Measurements from ENCODE around the gene MYH10. TPM values are rescaled to one million over a fixed set of nuclear protein-coding genes. Genes with fewer than 3 reads are reported as not detected.

Gene MYH10
- total RNA-seq, 1 experiment from 2014 or later: 251 TPM

GRCh38 chr17:8459831-8460230 is 170.7 kb downstream of the MYH10 start:
- H2BK15ac ChIP-seq (ENCODE audit: low read depth, low read length): no peak overlapping the region
- H3K79me1 ChIP-seq (ENCODE audit: insufficient read depth, low read depth, low read length, poor library complexity, severe bottlenecking): no peaks in the 10 kb centered on the region
- H3K56ac ChIP-seq (ENCODE audit: insufficient read length, low read depth, low read length): no peak overlapping the region
- no peak overlapping the region for H4K8ac ChIP-seq (replicated peaks; ENCODE audit: insufficient read length, low read depth, low read length)
- DNase-seq: no peak
- H4K5ac ChIP-seq (ENCODE audit: insufficient read length, low read depth, low read length): no peak overlapping the region
- no peak overlapping the region for H3K18ac ChIP-seq (ENCODE audit: insufficient read length, low read depth, low read length)
- no peak overlapping the region for H3K14ac ChIP-seq (ENCODE audit: insufficient read depth, low read length)
- no peak overlapping the region for H3K27ac Mint-ChIP-seq
- no peak overlapping the region for H3K27ac ChIP-seq (ENCODE audit: insufficient read length, low read depth, low read length)
- H3T11ph ChIP-seq (ENCODE audit: low read length): no peak overlapping the region
- peaks cover 5 to 63% (median 38%) of the 10 kb centered on the region in 3 experiments; a peak in 5 of 7 replicates for H3K36me3 Mint-ChIP-seq (ENCODE audit: insufficient read depth in 1 of 3, low read depth in 3 of 3)
- no peak overlapping the region for H3K23ac ChIP-seq (ENCODE audit: insufficient read length, low read depth, low read length)
- no peak overlapping the region for H2BK5ac ChIP-seq (ENCODE audit: insufficient read length, low read length)
- no peak overlapping the region for H2AK5ac ChIP-seq (ENCODE audit: insufficient read length, low read length)
- H3K27me3 ChIP-seq (ENCODE audit: insufficient read depth, low read length): no peaks in the 10 kb centered on the region
- H3K4me1 ChIP-seq (ENCODE audit: insufficient read depth, low read length): no peaks in the 10 kb centered on the region
- H2BK120ac ChIP-seq (ENCODE audit: low read depth, low read length, poor library complexity, severe bottlenecking): no peak overlapping the region
- no peak overlapping the region for H3K9ac ChIP-seq (ENCODE audit: extremely low read depth, insufficient read length, low read length)
- H3K4me2 ChIP-seq (ENCODE audit: insufficient read depth, insufficient read length, low read length): no peak overlapping the region
- H3K27me3 Mint-ChIP-seq (ENCODE audit: low read depth): no peaks in the 10 kb centered on the region
- H3K9me3 ChIP-seq (ENCODE audit: control insufficient read depth, low read depth, low read length): no peaks in the 10 kb centered on the region
- no peak overlapping the region for H2BK12ac ChIP-seq (ENCODE audit: insufficient read length, low read depth, low read length)
- H4K91ac ChIP-seq (ENCODE audit: insufficient read length, low read depth, low read length): no peak overlapping the region
- no peaks in the 10 kb centered on the region for H3K4me1 Mint-ChIP-seq
- H3K79me2 ChIP-seq (ENCODE audit: insufficient read depth, low read length): no peaks in the 10 kb centered on the region
- no peak overlapping the region for H2AFZ ChIP-seq (ENCODE audit: low read length)
- no peaks in the 10 kb centered on the region for H3K23me2 ChIP-seq (ENCODE audit: insufficient read length, low read depth, low read length, poor library complexity, severe bottlenecking)
- H3K9me3 Mint-ChIP-seq: no peaks in the 10 kb centered on the region
- TF ChIP-seq CTCF (conservative IDR thresholded peaks at IDR 0.05): no peak
- H4K20me1 ChIP-seq (ENCODE audit: control insufficient read depth, insufficient read depth, insufficient read length): no peaks in the 10 kb centered on the region
- no peak overlapping the region for H3K4ac ChIP-seq (ENCODE audit: low read depth, low read length)
- H3K4me3 Mint-ChIP-seq: no peak overlapping the region
- WGBS (ENCODE audit: extremely low coverage, insufficient read length, low lambda C conversion rate): no CpG with 5 or more reads among the region's 3 CpGs
- H2BK20ac ChIP-seq (ENCODE audit: low read depth, low read length, poor library complexity, severe bottlenecking): no peak overlapping the region
